DMS 273 treated with DMSO at 0.1 percent for 48 hours (cell line): ENCODE results near the gene GNAQ.

Experiments used
- DNase-seq: peaks from one replicate; lab custom pipeline; 2025; lab: John Stamatoyannopoulos, UW

Gene GNAQ

GRCh38 chr9:77974434-77974833 is 57.2 kb downstream of the GNAQ start:
- no peak for DNase-seq

GRCh38 chr9:77969083-77969482 is 62.5 kb downstream of the GNAQ start:
- no peak for DNase-seq

- no peak for DNase-seq
Measured at GRCh38 chr9:77968506-77968905, 63.1 kb downstream of the GNAQ start.

GRCh38 chr9:77966718-77967117 is 64.9 kb downstream of the GNAQ start:
- DNase-seq = no peak

GRCh38 chr9:77965445-77966123 is 66.0 kb downstream of the GNAQ start:
- no peak for DNase-seq

GRCh38 chr9:77964258-77964657 is 67.4 kb downstream of the GNAQ start:
- DNase-seq = no peak

GRCh38 chr9:77961541-77961940 is 70.1 kb downstream of the GNAQ start:
- DNase-seq = no peak

- no peak for DNase-seq
Measured at GRCh38 chr9:77960356-77961153, 71.1 kb downstream of the GNAQ start.

- DNase-seq = no peak
Measured at GRCh38 chr9:77959803-77960202, 71.8 kb downstream of the GNAQ start.

GRCh38 chr9:77957652-77958051 is 74.0 kb downstream of the GNAQ start:
- no peak for DNase-seq

GRCh38 chr9:77956555-77956954 is 75.1 kb downstream of the GNAQ start:
- DNase-seq = no peak

GRCh38 chr9:77954666-77955015 is 77.0 kb downstream of the GNAQ start:
- DNase-seq = no peak

- DNase-seq = no peak
Measured at GRCh38 chr9:77954013-77954665, 77.5 kb downstream of the GNAQ start.

GRCh38 chr9:77953590-77953989 is 78.0 kb downstream of the GNAQ start:
- DNase-seq = no peak

- peak; percentile 81 for DNase-seq
Measured at GRCh38 chr9:77952635-77953328, 78.8 kb downstream of the GNAQ start.

- DNase-seq = no peak
Measured at GRCh38 chr9:77951369-77951768, 80.2 kb downstream of the GNAQ start.

GRCh38 chr9:77949751-77950436 is 81.7 kb downstream of the GNAQ start:
- no peak for DNase-seq

- DNase-seq = peak; percentile 66
Measured at GRCh38 chr9:77947651-77948050, 84.0 kb downstream of the GNAQ start.

- DNase-seq = no peak
Measured at GRCh38 chr9:77946969-77947620, 84.5 kb downstream of the GNAQ start.

GRCh38 chr9:77946296-77946695 is 85.3 kb downstream of the GNAQ start:
- DNase-seq = no peak

GRCh38 chr9:77945798-77946197 is 85.8 kb downstream of the GNAQ start:
- DNase-seq = no peak
